K562 (cell line): ENCODE measurements around the gene LY6G5B. TPM values are rescaled to one million over a fixed set of nuclear protein-coding genes. Genes with fewer than 3 reads are reported as not detected.

Experiments
- ADNP ChIP-seq: fragments of 200-800 bp; sonication (Bioruptor generic); IDR thresholded peaks from 2 replicates; pipeline ENCODE4 v1.6.1; 2016; ENCODE audit warnings: missing genetic modification characterization, missing compliant biosample characterization
- AFF4 ChIP-seq: sonication (generic); formaldehyde crosslinking; IDR thresholded peaks from 2 replicates; pipeline ENCODE4 v1.8.0; 2023; ENCODE audit warnings: mild to moderate bottlenecking, missing genetic modification reagents
- ARHGAP35 ChIP-seq: fragments of 450-650 bp; IDR thresholded peaks from 2 replicates; pipeline ENCODE4 v1.6.1; 2018; ENCODE audit not compliant: partially characterized antibody
- E2F5 ChIP-seq: sonication (generic); formaldehyde crosslinking; IDR thresholded peaks from 2 replicates; pipeline ENCODE4 v1.8.0; 2022; ENCODE audit warnings: mild to moderate bottlenecking, missing genetic modification reagents
- GATAD2A ChIP-seq: fragments of 450-650 bp; IDR thresholded peaks from 2 replicates; pipeline ENCODE4 v1.6.1; 2017
- ID3 ChIP-seq, 2 experiments: fragments of 250-450 bp in 1 of 2; fragments of 450-650 bp in 1 of 2; sonication (Bioruptor Pico) in 1 of 2; IDR thresholded peaks; 2 replicates each; pipeline versions ENCODE4 v1.6.1 to v1.8.0; 2016 to 2021; ENCODE audit warnings: mild to moderate bottlenecking in 2 of 2, moderate library complexity in 2 of 2, missing compliant biosample characterization in 1 of 2, missing genetic modification characterization in 1 of 2
- MLLT1 ChIP-seq, 2 experiments: fragments of 450-650 bp; IDR thresholded peaks; 2 replicates each; pipeline ENCODE4 v1.6.1; 2016
- NELFE ChIP-seq: IDR thresholded peaks from 2 replicates; pipeline ENCODE4 v1.6.1; 2011; ENCODE audit warnings: mild to moderate bottlenecking; ENCODE audit not compliant: insufficient read depth, insufficient read length
- NFRKB ChIP-seq: fragments of 450-650 bp; IDR thresholded peaks from 2 replicates; pipeline ENCODE4 v1.6.1; 2016; ENCODE audit warnings: low read depth
- NFXL1 ChIP-seq: fragments of 450-650 bp; formaldehyde crosslinking; IDR thresholded peaks from 2 replicates; pipeline ENCODE4 v1.4.0; 2021; ENCODE audit warnings: mild to moderate bottlenecking
- PATZ1 ChIP-seq: fragments of 250-450 bp; sonication (Bioruptor Pico); IDR thresholded peaks from 2 replicates; pipeline ENCODE4 v1.5.0; 2020; ENCODE audit warnings: mild to moderate bottlenecking, borderline replicate concordance
- RFX1 ChIP-seq: fragments of 450-650 bp; IDR thresholded peaks from 2 replicates; pipeline ENCODE4 v1.6.1; 2016; ENCODE audit warnings: mild to moderate bottlenecking, moderate library complexity
- SPI1 ChIP-seq: IDR thresholded peaks from 2 replicates; pipeline ENCODE4 v1.6.1; 2011; ENCODE audit warnings: low read depth, low read length, control low read depth, borderline replicate concordance
- SRF ChIP-seq, 2 experiments: fragments of 250-450, 450-650 bp in 1 of 2; sonication (Bioruptor Pico) in 1 of 2; sonication (generic) in 1 of 2; formaldehyde crosslinking; IDR thresholded peaks; 2 replicates each; pipeline versions ENCODE4 v1.5.0 to v1.5.1; 2020 to 2022; ENCODE audit warnings: mild to moderate bottlenecking in 1 of 2, missing genetic modification reagents in 1 of 2
- ZNF23 ChIP-seq: fragments of 250-450 bp; sonication (Bioruptor Pico); IDR thresholded peaks from 2 replicates; pipeline ENCODE4 v1.4.0; 2020; ENCODE audit warnings: mild to moderate bottlenecking
- ZNF449 ChIP-seq: fragments of 250-450 bp; sonication (Bioruptor Pico); IDR thresholded peaks from 2 replicates; pipeline ENCODE4 v1.8.0; 2022; ENCODE audit warnings: moderate library complexity, mild to moderate bottlenecking, inconsistent platforms
- polyA plus RNA-seq, 8 experiments: library from polyadenylated mRNA; depleted of rRNA in 4 of 8; stranded (reverse) in 5 of 8; unstranded in 3 of 8; fragments of >200 nt; fragmentation: Nextera tagmentation in 2 of 8; fragmentation: Illumina TruSeq in 1 of 8; extraction: Ambion mirVana in 2 of 8; extraction: Trizol in 1 of 8; gene quantifications; 2 replicates each; pipeline versions ENCODE4 v1.2.1 to v1.2.3, GENCODE V29; 2011 to 2014; ENCODE audit warnings: inconsistent platforms in 1 of 8, missing spikeins in 1 of 8
- total RNA-seq, 7 experiments: library from RNA; depleted of rRNA in 6 of 7; stranded (reverse); fragments of >200 nt in 6 of 7; fragmentation: Illumina TruSeq in 2 of 7; extraction: Trizol in 2 of 7; gene quantifications; 2 replicates each; pipeline versions ENCODE4 v1.2.1 to v1.2.3, GENCODE V29; 2011 to 2021; ENCODE audit warnings: low replicate concordance in 1 of 7

LY6G5B gene
- total and polyA plus RNA-seq, 9 of the 15 experiments (the other 6 are each of a cell fraction or from before 2014, with no cell fraction given): 6.0 to 27.0 (median 7.5) TPM

GRCh38 chr6:31690231-31691077, 20.7 kb downstream of the LY6G5B start (continued):
- 0 out of 2 replicates have a peak, but pooled peaks have one; percentile 79 for TF ChIP-seq AFF4 (CRISPR knock-in tag)
- peak in 1 of 2 experiments; percentile 87; a peak in 1 of 4 replicates for TF ChIP-seq SRF (CRISPR knock-in tag; IDR thresholded peaks at IDR 0.05)
- peak; percentile 78; the same call in 1 of the 2 replicates for TF ChIP-seq PATZ1 (CRISPR knock-in tag)
- peak; percentile 94 for TF ChIP-seq ADNP (tag)
- TF ChIP-seq ZNF23: no peak
- no peak for TF ChIP-seq RFX1
- no peak for TF ChIP-seq ARHGAP35
- TF ChIP-seq NFRKB: peak; percentile 72
- peak; percentile 99 for TF ChIP-seq GATAD2A
- TF ChIP-seq MLLT1 (IDR thresholded peaks at IDR 0.05): peak; percentile 12 to 79; a peak in 2 of 4 replicates
- TF ChIP-seq ID3 (CRISPR knock-in tag; IDR thresholded peaks at IDR 0.05): no peak
- TF ChIP-seq ID3 (tag; IDR thresholded peaks at IDR 0.05): peak; percentile 94
- TF ChIP-seq ZNF449 (CRISPR knock-in tag): no peak
- TF ChIP-seq NFXL1 (CRISPR knock-in tag): no peak
- TF ChIP-seq SPI1: no peak
- no peak for TF ChIP-seq NELFE
- no peak; the same call in 1 of the 2 replicates for TF ChIP-seq E2F5 (CRISPR knock-in tag)
